Sigmoid colon (tissue), 4 donors: ENCODE results near the gene TES.

ENCODE experiments used
- POLR2AphosphoS5 ChIP-seq, 4 donors: sonication (generic); formaldehyde crosslinking; IDR thresholded peaks; one replicate each; pipeline ENCODE4 v1.6.1; 2017; ENCODE audit warnings: antibody characterized with exemption in 4 of 4
- TF ChIP-seq, protein P1 (sequence below), 4 experiments: fragments of 450-650 bp in 3 of 4; fragments of 200-600 bp in 1 of 4; IDR thresholded peaks; one replicate each; pipeline ENCODE4 v1.5.1; 2016 to 2019; ENCODE audit warnings: antibody characterized with exemption in 4 of 4, mild to moderate bottlenecking in 3 of 4, moderate library complexity in 2 of 4

DNA sequence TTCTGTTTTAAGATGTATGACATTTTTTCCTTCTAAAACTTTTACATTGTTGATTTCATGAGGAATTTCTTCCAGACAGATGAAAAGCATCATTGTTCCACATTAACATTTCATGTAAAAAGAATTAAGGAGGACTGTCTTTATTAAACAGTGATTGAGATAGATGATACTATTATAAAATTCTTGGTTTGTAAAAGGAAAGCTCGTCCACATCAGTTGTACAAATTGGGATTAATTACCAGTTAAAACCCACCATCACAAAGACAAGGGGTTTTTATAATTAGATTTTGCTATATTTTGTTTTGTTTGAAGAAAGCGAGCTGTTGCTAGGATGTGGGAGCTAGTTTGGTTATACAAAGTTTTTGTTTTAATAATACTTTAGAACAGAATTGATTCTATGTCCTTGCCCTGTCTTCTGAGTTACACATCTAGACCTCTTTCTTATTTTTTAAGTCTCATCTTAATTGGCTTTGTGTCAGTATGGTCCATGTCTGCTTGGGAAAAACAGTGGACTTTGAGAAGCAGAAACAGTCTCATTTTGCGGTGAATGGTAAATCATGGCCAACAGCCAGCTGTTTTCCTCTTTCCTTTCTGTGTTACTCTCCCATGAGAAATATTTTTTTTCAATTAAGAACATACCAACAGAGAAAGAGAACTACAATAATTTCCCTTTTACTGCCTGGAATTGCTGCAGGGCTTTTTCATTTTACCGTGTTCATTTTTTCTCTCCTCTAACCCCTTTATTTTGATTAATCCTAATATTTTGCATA, 3.2 kb downstream of the TES start:
- peak in 1 of 4 donors; percentile 20 for TF ChIP-seq POLR2AphosphoS5 (IDR thresholded peaks at IDR 0.05)
- TF ChIP-seq, protein P1, sequence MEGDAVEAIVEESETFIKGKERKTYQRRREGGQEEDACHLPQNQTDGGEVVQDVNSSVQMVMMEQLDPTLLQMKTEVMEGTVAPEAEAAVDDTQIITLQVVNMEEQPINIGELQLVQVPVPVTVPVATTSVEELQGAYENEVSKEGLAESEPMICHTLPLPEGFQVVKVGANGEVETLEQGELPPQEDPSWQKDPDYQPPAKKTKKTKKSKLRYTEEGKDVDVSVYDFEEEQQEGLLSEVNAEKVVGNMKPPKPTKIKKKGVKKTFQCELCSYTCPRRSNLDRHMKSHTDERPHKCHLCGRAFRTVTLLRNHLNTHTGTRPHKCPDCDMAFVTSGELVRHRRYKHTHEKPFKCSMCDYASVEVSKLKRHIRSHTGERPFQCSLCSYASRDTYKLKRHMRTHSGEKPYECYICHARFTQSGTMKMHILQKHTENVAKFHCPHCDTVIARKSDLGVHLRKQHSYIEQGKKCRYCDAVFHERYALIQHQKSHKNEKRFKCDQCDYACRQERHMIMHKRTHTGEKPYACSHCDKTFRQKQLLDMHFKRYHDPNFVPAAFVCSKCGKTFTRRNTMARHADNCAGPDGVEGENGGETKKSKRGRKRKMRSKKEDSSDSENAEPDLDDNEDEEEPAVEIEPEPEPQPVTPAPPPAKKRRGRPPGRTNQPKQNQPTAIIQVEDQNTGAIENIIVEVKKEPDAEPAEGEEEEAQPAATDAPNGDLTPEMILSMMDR (IDR thresholded peaks at IDR 0.05), result no peak
